PC-3 (cell line): ENCODE results near the gene MAML2. TPM values are rescaled to one million over a fixed set of nuclear protein-coding genes. Genes with fewer than 3 reads are reported as not detected.
A peak's percentile ranks its signal among the peaks of the same experiment; 100 is the strongest.

Experiments used
- ATAC-seq: fragments of 200-7000 bp; cut with Tn5 transposase; 2 replicates; pipeline ENCODE4 v1.9.1; 2020; ENCODE audit warnings: mild to moderate bottlenecking, moderate library complexity
- BruUV-seq: library from RNA; stranded (reverse); fragments of 400-500 nt; replicated peaks from 2 replicates; lab custom pipeline; 2021; lab: Mats Ljungman, UMichigan
- CTCF ChIA-PET: fragments of 300-600 bp; sonication (Branson Sonifier 250); formaldehyde crosslinking; loops from one replicate; lab custom pipeline; 2022; ENCODE audit warnings: antibody characterized with exemption; lab: Charles Lee
- POLR2A ChIA-PET: fragments of 300-600 bp; sonication (Branson Sonifier 250); formaldehyde crosslinking; loops from one replicate; lab custom pipeline; 2022; ENCODE audit warnings: antibody characterized with exemption; ENCODE audit not compliant: unreplicated experiment; lab: Charles Lee
- DNase-seq: peaks from one replicate; pipeline ENCODE4 v3.0.0-alpha.2; 2015
- H2AFZ ChIP-seq: fragments of 300-600 bp; sonication (generic); 2 replicates; pipeline ENCODE4 v1.6.0; 2016; ENCODE audit warnings: antibody characterized with exemption, low read length
- H3F3A ChIP-seq: fragments of 300-600 bp; sonication (generic); one replicate; pipeline ENCODE4 v1.6.0; 2017; ENCODE audit warnings: antibody characterized with exemption, low read length, control low read depth, mild to moderate bottlenecking; ENCODE audit not compliant: unreplicated experiment
- H3K27ac ChIP-seq: fragments of 300-600 bp; sonication (generic); 2 replicates; pipeline ENCODE4 v1.5.1; 2016; ENCODE audit warnings: mild to moderate bottlenecking, low read length
- H3K27me3 ChIP-seq: fragments of 300-600 bp; sonication (generic); 2 replicates; pipeline ENCODE4 v1.6.1; 2016; ENCODE audit warnings: low read length, mixed read lengths
- H3K36me3 ChIP-seq: fragments of 300-600 bp; sonication (generic); 2 replicates; pipeline ENCODE4 v1.6.1; 2016; ENCODE audit warnings: low read depth, mixed run types, low read length, mixed read lengths
- H3K4me1 ChIP-seq: fragments of 300-600 bp; sonication (generic); 2 replicates; pipeline ENCODE4 v1.5.1; 2016; ENCODE audit warnings: low read length; ENCODE audit not compliant: insufficient read depth
- H3K4me2 ChIP-seq: fragments of 300-600 bp; sonication (generic); 2 replicates; pipeline ENCODE4 v1.6.0; 2016; ENCODE audit warnings: low read length
- H3K4me3 ChIP-seq: fragments of 300-600 bp; sonication (generic); 2 replicates; pipeline ENCODE4 v1.5.1; 2016; ENCODE audit warnings: mild to moderate bottlenecking, low read length, mixed read lengths
- H3K79me2 ChIP-seq: fragments of 300-600 bp; sonication (generic); 2 replicates; pipeline ENCODE4 v1.6.1; 2017; ENCODE audit warnings: low read length, mixed read lengths
- H3K9ac ChIP-seq: fragments of 300-600 bp; sonication (generic); 2 replicates; pipeline ENCODE4 v1.6.0; 2016; ENCODE audit warnings: mild to moderate bottlenecking, low read length
- H3K9me2 ChIP-seq: fragments of 300-600 bp; sonication (generic); replicated peaks from 2 replicates; pipeline ENCODE4 v1.6.1; 2016; ENCODE audit warnings: mixed run types, low read length, mixed read lengths
- H3K9me3 ChIP-seq: fragments of 300-600 bp; sonication (generic); 2 replicates; pipeline ENCODE4 v1.6.1; 2016; ENCODE audit warnings: low read length, mixed read lengths
- H4K20me1 ChIP-seq: fragments of 300-600 bp; sonication (generic); 2 replicates; pipeline ENCODE4 v1.6.1; 2016; ENCODE audit warnings: low read length, mixed read lengths
- CTCF ChIP-seq: fragments of 300-600 bp; sonication (generic); conservative IDR thresholded peaks from 2 replicates; pipeline ENCODE4 v1.5.1; 2017; ENCODE audit warnings: antibody characterized with exemption, low read depth, mild to moderate bottlenecking, low read length
- EZH2 ChIP-seq: fragments of 300-600 bp; sonication (generic); IDR thresholded peaks from one replicate; pipeline ENCODE4 v1.6.1; 2017; ENCODE audit warnings: antibody characterized with exemption, mild to moderate bottlenecking, low read length; ENCODE audit not compliant: unreplicated experiment
- EZH2phosphoT487 ChIP-seq: fragments of 300-600 bp; sonication (generic); IDR thresholded peaks from 2 replicates; pipeline ENCODE4 v1.6.1; 2018; ENCODE audit warnings: mild to moderate bottlenecking, antibody characterized with exemption, low read length, borderline replicate concordance
- intact Hi-C: fragments of 100-400 bp; cut with micrococcal nuclease; formaldehyde crosslinking; loops from 2 replicates; pipeline ENCODE4 v1.9.0; 2023
- total RNA-seq: library from RNA; depleted of rRNA; stranded (reverse); fragments of >200 nt; gene quantifications from 2 replicates; pipeline ENCODE4 v1.2.3, GENCODE V29; 2014

MAML2 gene
- total RNA-seq, 1 experiment from 2014 or later: 10.9 TPM

GRCh38 chr11:96313163-96313562 is 29.8 kb downstream of the MAML2 start:
- no peaks in the 10 kb centered on the region for H3K36me3 ChIP-seq
- peak overlapping the region; percentile 82 for H3K27ac ChIP-seq
- H3F3A ChIP-seq: peaks cover 8% of the 10 kb centered on the region
- H3K27me3 ChIP-seq: no peaks in the 10 kb centered on the region
- TF ChIP-seq EZH2phosphoT487: no peak
- no peak for TF ChIP-seq EZH2
- no peak for TF ChIP-seq CTCF
- CTCF ChIA-PET: interaction anchor here (2.0 kb wide), 1 partner anchor 30 kb away, joined by 9 read pairs; the partner anchor contains the start of gene MAML2
- peaks cover 79% of the 10 kb centered on the region for H3K4me1 ChIP-seq
- no peak overlapping the region for H3K9ac ChIP-seq
- H2AFZ ChIP-seq: no peak overlapping the region
- H3K9me3 ChIP-seq: no peaks in the 10 kb centered on the region
- POLR2A ChIA-PET: interaction anchor here (0.6 kb wide), 1 partner anchor 200 kb away, joined by 13 read pairs; no protein-coding TSS in a partner anchor
- peaks cover 67% of the 10 kb centered on the region for H3K79me2 ChIP-seq
- H3K4me3 ChIP-seq: no peak overlapping the region
- no peaks in the 10 kb centered on the region for H4K20me1 ChIP-seq
- ATAC-seq (no peak), DNase-seq (no peak)
- no TSS peak for BruUV-seq
- no peaks in the 10 kb centered on the region for H3K9me2 ChIP-seq
- intact Hi-C loops: loop anchor here (5.0 kb wide), 1 partner anchor 51 kb away; no protein-coding TSS in a partner anchor
- peak overlapping the region; percentile 67; the same call in 1 of the 2 replicates for H3K4me2 ChIP-seq

- no peak for TF ChIP-seq EZH2phosphoT487
- no peak for TF ChIP-seq CTCF
- no peak for TF ChIP-seq EZH2
- DNase-seq: peak; percentile 78
- no peaks in the 10 kb centered on the region for H3K27me3 ChIP-seq
- H2AFZ ChIP-seq: no peak overlapping the region
- no peaks in the 10 kb centered on the region for H3K9me2 ChIP-seq
- intact Hi-C loops: loop anchor here (2.0 to 5.0 kb wide), 2 partner anchors 49 to 68 kb away; no protein-coding TSS in a partner anchor
- peak overlapping the region; percentile 54 for H3K4me2 ChIP-seq
- POLR2A ChIA-PET: interaction anchor here (0.5 to 0.6 kb wide), 3 partner anchors 32 to 1080 kb away, joined by 3 to 9 read pairs (median 3); partner anchors contain the start of genes MAML2 and SESN3
- H3K36me3 ChIP-seq: no peaks in the 10 kb centered on the region
- peaks cover 96% of the 10 kb centered on the region for H3K4me1 ChIP-seq
- H4K20me1 ChIP-seq: no peaks in the 10 kb centered on the region
- H3K9me3 ChIP-seq: no peaks in the 10 kb centered on the region
- no peak overlapping the region for H3K4me3 ChIP-seq
- H3K27ac ChIP-seq: peak overlapping the region; percentile 58
- H3K79me2 ChIP-seq: peaks cover 58% of the 10 kb centered on the region
- ATAC-seq: no peak
- H3F3A ChIP-seq: peaks cover 14% of the 10 kb centered on the region
- CTCF ChIA-PET: interaction anchor here (1.4 kb wide), 1 partner anchor 32 kb away, joined by 7 read pairs; the partner anchor contains the start of gene MAML2
- BruUV-seq: no TSS peak
- H3K9ac ChIP-seq: 0 out of 2 replicates have a peak overlapping the region, but pooled peaks have one; percentile 0
Observed at GRCh38 chr11:96311120-96311568, 31.9 kb downstream of the MAML2 start.

- Histone ChIP-seq H3K4me2 (0 out of 2 replicates have a peak overlapping the region, but pooled peaks have one; percentile 86), H3K27ac (no peak overlapping the region; the same call in 1 of the 2 replicates), H3K9me2 (no peaks in the 10 kb centered on the region)
Observed at GRCh38 chr11:96310236-96310635, 32.8 kb downstream of the MAML2 start.

More at GRCh38 chr11:96310236-96310635, 32.8 kb downstream of the MAML2 start:
- Histone ChIP-seq H2AFZ (no peak overlapping the region), H3K27me3 (no peaks in the 10 kb centered on the region), H3K36me3 (no peaks in the 10 kb centered on the region), H4K20me1 (no peaks in the 10 kb centered on the region), H3K9ac (no peak overlapping the region), H3F3A (peaks cover 14% of the 10 kb centered on the region), H3K79me2 (peaks cover 58% of the 10 kb centered on the region), H3K9me3 (no peaks in the 10 kb centered on the region), H3K4me1 (peaks cover 95% of the 10 kb centered on the region), H3K4me3 (no peak overlapping the region)
- DNase-seq (no peak), ATAC-seq (no peak)
- BruUV-seq: no TSS peak
- POLR2A ChIA-PET: no interaction called here
- intact Hi-C loops: loop anchor here (2.0 to 5.0 kb wide), 2 partner anchors 48 to 67 kb away; no protein-coding TSS in a partner anchor
- TF ChIP-seq EZH2phosphoT487 (no peak), CTCF (no peak), EZH2 (no peak)
- CTCF ChIA-PET: no interaction called here
